ENCODE results near the gene R3HDM1.

GRCh38 chr2:135732561-135732960 lies 201.3 kb downstream of the R3HDM1 start:
- TF ChIP-seq CTCF (IDR thresholded peaks at IDR 0.05) (no peak), POLR2A (IDR thresholded peaks at IDR 0.05; ENCODE audit: low read depth) (no peak), EP300 (IDR thresholded peaks at IDR 0.05) (no peak), POLR2AphosphoS5 (IDR thresholded peaks at IDR 0.05) (no peak)

All from esophagus muscularis mucosa (tissue), 4 donors.